K562 (cell line): ENCODE results near the gene IDS. TPM values are rescaled to one million over a fixed set of nuclear protein-coding genes. Genes with fewer than 3 reads are reported as not detected.

ENCODE experiments used
- ATAC-seq: fragments of 200-7000 bp; cut with Tn5 transposase; 3 replicates; pipeline ENCODE4 v1.9.1; 2020; ENCODE audit warnings: moderate library complexity
- BruUV-seq: library from RNA; stranded (reverse); fragments of 400-500 nt; replicated peaks from 2 replicates; lab custom pipeline; 2021; lab: Mats Ljungman, UMichigan
- CTCF ChIA-PET: fragments of 300-600 bp; formaldehyde crosslinking; extraction: SDS; loops from one replicate; lab custom pipeline; 2021; ENCODE audit warnings: low intra/inter-chr PET ratio; lab: Yijun Ruan, JAX
- POLR2A ChIA-PET: fragments of 300-600, 350-650 bp; sonication (Branson Sonifier 250); formaldehyde crosslinking; extraction: SDS; loops from one replicate; lab custom pipeline; 2021; ENCODE audit warnings: antibody characterized with exemption, inconsistent platforms; lab: Yijun Ruan, JAX
- DNase-seq, 4 experiments: peaks; one replicate each; pipeline versions ENCODE4 v3.0.0 to v3.0.0-alpha.2; 2011 to 2018; ENCODE audit warnings: low spot score in 3 of 4, mixed read lengths in 3 of 4; ENCODE audit errors: extremely low read depth in 1 of 4
- FAIRE-seq: peaks from 2 replicates; lab custom pipeline; 2011; peaks lifted over from hg19 to GRCh38; lab: Jason Lieb, UNC
- H2AFZ ChIP-seq: 2 replicates; pipeline ENCODE4 v1.6.0; 2011; ENCODE audit warnings: low read depth, low read length, control low read depth, inconsistent platforms
- H3K27ac ChIP-seq: fragments of 200-600 bp; 3 replicates; pipeline ENCODE4 v1.8.0; 2011; ENCODE audit warnings: low read depth, mild to moderate bottlenecking, control low read depth, inconsistent platforms, low read length, moderate library complexity, mixed read lengths; ENCODE audit errors: extremely low read depth
- H3K27me3 ChIP-seq, 2 experiments: fragments of 300-600 bp in 1 of 2; 2 replicates in 1 of 2; 3 replicates in 1 of 2; pipeline versions ENCODE4 v1.6.0 to v1.8.0; 2011; ENCODE audit warnings: inconsistent platforms in 2 of 2, low read length in 2 of 2, mild to moderate bottlenecking in 1 of 2, mixed read lengths in 1 of 2, moderate library complexity in 1 of 2; ENCODE audit not compliant: control insufficient read depth in 2 of 2, insufficient read depth in 2 of 2
- H3K36me3 ChIP-seq: fragments of 300-600 bp; 3 replicates; pipeline ENCODE4 v1.8.0; 2011; ENCODE audit warnings: mild to moderate bottlenecking, low read length, inconsistent platforms; ENCODE audit not compliant: control insufficient read depth, insufficient read depth
- H3K4me1 ChIP-seq, 2 experiments: fragments of 200-600 bp in 1 of 2; replicated peaks in 1 of 2; 2 replicates in 1 of 2; 3 replicates in 1 of 2; pipeline versions ENCODE4 v1.5.1 to v1.8.0; 2011; ENCODE audit warnings: inconsistent platforms in 2 of 2, low read length in 2 of 2, mild to moderate bottlenecking in 1 of 2, mixed read lengths in 1 of 2, moderate library complexity in 1 of 2; ENCODE audit not compliant: control insufficient read depth in 2 of 2, insufficient read depth in 2 of 2
- H3K4me2 ChIP-seq: 2 replicates; pipeline ENCODE4 v1.6.1; 2011; ENCODE audit warnings: low read length, control low read depth, inconsistent platforms, mixed read lengths; ENCODE audit not compliant: insufficient read depth
- H3K4me3 ChIP-seq: fragments of 200-600 bp; sonication (generic), shearing (Covaris generic); 2 replicates; pipeline ENCODE4 v1.5.1; 2016; ENCODE audit warnings: control low read depth, inconsistent platforms
- H3K79me2 ChIP-seq: fragments of 200-600 bp; 3 replicates; pipeline ENCODE4 v1.8.0; 2011; ENCODE audit warnings: low read length, inconsistent platforms; ENCODE audit not compliant: control insufficient read depth, insufficient read depth
- H3K9ac ChIP-seq, 2 experiments: 2 replicates each; pipeline versions ENCODE4 v1.6.0 to v1.6.1; 2011; ENCODE audit warnings: low read depth in 2 of 2, low read length in 2 of 2, control low read depth in 1 of 2, inconsistent platforms in 1 of 2, mild to moderate bottlenecking in 1 of 2, mixed read lengths in 1 of 2; ENCODE audit not compliant: insufficient read depth in 1 of 2
- H3K9me1 ChIP-seq: one replicate; pipeline ENCODE4 v1.6.0; 2011; ENCODE audit warnings: inconsistent platforms, mild to moderate bottlenecking, low read length, moderate library complexity; ENCODE audit not compliant: control insufficient read depth, insufficient read depth
- H3K9me3 ChIP-seq: replicated peaks from 2 replicates; pipeline ENCODE4 v1.5.1; 2011; ENCODE audit warnings: low read depth, low read length, inconsistent platforms; ENCODE audit not compliant: control insufficient read depth, insufficient read depth
- H4K20me1 ChIP-seq: replicated peaks from 2 replicates; pipeline ENCODE4 v1.6.1; 2011; ENCODE audit warnings: low read length, inconsistent platforms, mixed read lengths; ENCODE audit not compliant: control insufficient read depth, insufficient read depth
- MNT ChIP-seq, 2 experiments: fragments of 450-650 bp; conservative IDR thresholded peaks; 2 replicates each; pipeline ENCODE4 v1.6.1; 2017; ENCODE audit warnings: mild to moderate bottlenecking in 2 of 2, moderate library complexity in 2 of 2
- SREBF1 ChIP-seq: fragments of 150-350 bp; IDR thresholded peaks from 2 replicates; pipeline ENCODE4 v1.6.1; 2014; ENCODE audit warnings: antibody characterized with exemption, low read depth, low read length, borderline replicate concordance
- STAT5B ChIP-seq: fragments of 250-450 bp; sonication (Bioruptor Pico); IDR thresholded peaks from 2 replicates; pipeline ENCODE4 v1.8.0; 2021; ENCODE audit warnings: mild to moderate bottlenecking, inconsistent platforms
- TBL1XR1 ChIP-seq, 2 experiments: IDR thresholded peaks; 2 replicates each; pipeline ENCODE4 v1.6.1; 2012; ENCODE audit warnings: improper control_type of control experiment in 2 of 2, low read length in 2 of 2, mild to moderate bottlenecking in 1 of 2
- ZBTB7A ChIP-seq: IDR thresholded peaks from 2 replicates; pipeline ENCODE4 v1.6.1; 2011; ENCODE audit warnings: low read depth, mild to moderate bottlenecking, low read length, moderate library complexity, borderline replicate concordance; ENCODE audit not compliant: control insufficient read depth
- WGBS: fragments of 100-300 bp; shearing (Covaris generic); methylation state at CpG from one replicate; pipeline ENCODE4 v1.1.6; 2016; ENCODE audit warnings: low coverage, mixed read lengths; ENCODE audit not compliant: insufficient coverage; ENCODE audit errors: missing lambda C conversion rate; 5-methylcytosine and 5-hydroxymethylcytosine counted together
- in situ Hi-C: fragments of 300-500 bp; cut with MboI; formaldehyde crosslinking; loops from 4 replicates; pipeline ENCODE4 v1.15.0; 2018; ENCODE audit warnings: inconsistent platforms, mixed read lengths
- intact Hi-C: fragments of 100-400 bp; cut with micrococcal nuclease; formaldehyde crosslinking; loops from 2 replicates; pipeline ENCODE4 v1.14.2; 2022
- polyA plus RNA-seq, 8 experiments: library from polyadenylated mRNA; depleted of rRNA in 4 of 8; stranded (reverse) in 5 of 8; unstranded in 3 of 8; fragments of >200 nt; fragmentation: Nextera tagmentation in 2 of 8; fragmentation: Illumina TruSeq in 1 of 8; extraction: Ambion mirVana in 2 of 8; extraction: Trizol in 1 of 8; gene quantifications; 2 replicates each; pipeline versions ENCODE4 v1.2.1 to v1.2.3, GENCODE V29; 2011 to 2014; ENCODE audit warnings: inconsistent platforms in 1 of 8, missing spikeins in 1 of 8
- total RNA-seq, 7 experiments: library from RNA; depleted of rRNA in 6 of 7; stranded (reverse); fragments of >200 nt in 6 of 7; fragmentation: Illumina TruSeq in 2 of 7; extraction: Trizol in 2 of 7; gene quantifications; 2 replicates each; pipeline versions ENCODE4 v1.2.1 to v1.2.3, GENCODE V29; 2011 to 2021; ENCODE audit warnings: low replicate concordance in 1 of 7

Gene IDS
- total and polyA plus RNA-seq, 9 of the 15 experiments (the other 6 are each of a cell fraction or from before 2014, with no cell fraction given) = 2.0 to 18.6 (median 8.6) TPM

DNA sequence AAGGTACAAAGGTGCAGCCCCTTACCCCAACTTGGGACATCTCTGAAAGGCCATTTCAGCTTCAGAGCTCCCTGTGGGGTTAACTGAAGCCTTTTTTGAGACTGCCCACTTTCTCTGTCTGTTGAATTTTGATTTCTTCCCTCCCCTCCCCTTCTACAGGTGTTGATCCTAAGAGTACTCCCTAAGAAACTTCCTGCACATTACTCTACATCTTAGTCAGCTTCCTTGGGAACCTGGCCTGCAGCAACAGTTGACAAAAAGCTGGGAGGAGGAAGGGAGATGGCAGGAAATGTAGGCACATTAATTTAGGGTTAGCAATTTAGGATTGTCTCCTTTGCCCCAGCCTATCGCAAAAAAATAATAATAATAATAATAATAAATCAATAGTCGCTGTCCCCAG lies 1.2 kb upstream of the IDS start:
- Histone ChIP-seq H3K4me2 (no peak overlapping the region), H3K4me1 (peaks cover 14% of the 10 kb centered on the region in 2 experiments; a peak in 3 of 5 replicates), H3K9me1 (peaks cover 4% of the 10 kb centered on the region), H3K4me3 (no peak overlapping the region), H3K9ac (no peak overlapping the region), H3K36me3 (no peaks in the 10 kb centered on the region), H3K9me3 (no peaks in the 10 kb centered on the region), H4K20me1 (no peaks in the 10 kb centered on the region; the same call in 1 of the 2 replicates), H3K27me3 (peaks cover 0 to 7% of the 10 kb centered on the region in 2 experiments; a peak in 3 of 5 replicates), H3K79me2 (no peaks in the 10 kb centered on the region), H2AFZ (no peak overlapping the region), H3K27ac (no peak overlapping the region)
- DNase-seq (no peak), FAIRE-seq (no peak), ATAC-seq (no peak)
- 54% methylated on average over 2 of the region's 2 CpGs for WGBS
- ChIA-PET POLR2A (interaction anchor here (1.8 kb wide), 1 partner anchor 35 kb away, joined by 4 read pairs; the partner anchor contains the start of gene EOLA1), CTCF (interaction anchor here (0.6 kb wide), 1 partner anchor 509 kb away, joined by 3 read pairs; no protein-coding TSS in a partner anchor)
- no peak for TF ChIP-seq SREBF1
- TF ChIP-seq MNT (conservative IDR thresholded peaks at IDR 0.05) = no peak
- TF ChIP-seq TBL1XR1 (IDR thresholded peaks at IDR 0.05; ENCODE audit: low read length in 2 of 2) = no peak
- TF ChIP-seq ZBTB7A = no peak
- TF ChIP-seq STAT5B = no peak
- intact Hi-C loops (loop anchor here (5.0 kb wide), 1 partner anchor 36 kb away; the partner anchor contains the start of gene EOLA1), in situ Hi-C loops (loop anchor here (25.0 kb wide), 1 partner anchor 131 kb away; the partner anchor contains the start of gene TMEM185A)
- no TSS peak for BruUV-seq
